Natural killer cell (primary cell): Measurements from ENCODE around the gene ACTR2. TPM values are rescaled to one million over a fixed set of nuclear protein-coding genes. Genes with fewer than 3 reads are reported as not detected.

Source experiments
- ATAC-seq, 3 donors: fragments of 150-1000 bp in 2 of 3; fragments of 200-7000 bp in 1 of 3; cut with Tn5 transposase; 1 replicate in 1 of 3; 2 replicates in 2 of 3; pipeline ENCODE4 v1.10.0; 2021; ENCODE audit warnings: mild to moderate bottlenecking in 2 of 3, moderate library complexity in 2 of 3
- DNase-seq, 2 donors: peaks; one replicate each; pipeline versions ENCODE4 v3.0.0 to v3.0.0-alpha.2; 2013 to 2021; ENCODE audit warnings: mixed read lengths in 1 of 2
- H3K27ac ChIP-seq: one replicate; pipeline ENCODE4 v1.5.1; 2013; ENCODE audit warnings: mild to moderate bottlenecking, low read length
- H3K27me3 ChIP-seq: one replicate; pipeline ENCODE4 v1.6.1; 2013; ENCODE audit warnings: low read length; ENCODE audit not compliant: control insufficient read depth, insufficient read depth
- H3K36me3 ChIP-seq: one replicate; pipeline ENCODE4 v1.6.1; 2013; ENCODE audit warnings: low read length; ENCODE audit not compliant: control insufficient read depth, insufficient read depth
- H3K4me1 ChIP-seq: one replicate; pipeline ENCODE4 v1.6.1; 2013; ENCODE audit warnings: low read length; ENCODE audit not compliant: control insufficient read depth, insufficient read depth
- H3K4me3 ChIP-seq: one replicate; pipeline ENCODE4 v1.5.1; 2013; ENCODE audit warnings: low read length
- H3K9me3 ChIP-seq: one replicate; pipeline ENCODE4 v1.6.1; 2013; ENCODE audit warnings: low read length; ENCODE audit not compliant: control insufficient read depth, insufficient read depth
- H3K27ac Mint-ChIP-seq, 2 donors: one replicate each; pipeline ENCODE4 v1.8.0; 2022; ENCODE audit warnings: mild to moderate bottlenecking in 2 of 2, mixed read lengths in 2 of 2, moderate library complexity in 1 of 2
- H3K27me3 Mint-ChIP-seq, 2 donors: one replicate each; pipeline ENCODE4 v1.8.0; 2022; ENCODE audit warnings: low read depth in 2 of 2, mixed read lengths in 2 of 2
- H3K36me3 Mint-ChIP-seq: one replicate; pipeline ENCODE4 v1.8.0; 2022; ENCODE audit warnings: mixed read lengths
- H3K4me1 Mint-ChIP-seq, 2 donors: one replicate each; pipeline ENCODE4 v1.8.0; 2022; ENCODE audit warnings: mixed read lengths in 2 of 2
- H3K4me3 Mint-ChIP-seq: one replicate; pipeline ENCODE4 v1.8.0; 2022; ENCODE audit warnings: mild to moderate bottlenecking, moderate library complexity, mixed read lengths
- H3K9me3 Mint-ChIP-seq, 2 donors: one replicate each; pipeline ENCODE4 v1.8.0; 2022; ENCODE audit warnings: mixed read lengths in 2 of 2
- CTCF ChIP-seq: fragments of 200-600 bp; IDR thresholded peaks from one replicate; pipeline ENCODE4 v1.8.0; 2022; ENCODE audit warnings: antibody characterized with exemption
- WGBS: methylation state at CpG from one replicate; pipeline ENCODE4 v1.1.7; 2013; ENCODE audit warnings: missing lambda C conversion rate; ENCODE audit not compliant: insufficient coverage; 5-methylcytosine and 5-hydroxymethylcytosine counted together
- intact Hi-C: fragments of 100-400 bp; cut with micrococcal nuclease; formaldehyde crosslinking; loops from one replicate; pipeline ENCODE4 v1.14.2; 2022
- total RNA-seq, 4 donors: library from RNA; stranded (reverse); fragments of 120-200 nt in 1 of 4; gene quantifications; one replicate each; pipeline versions ENCODE4 v1.2.3 to v1.2.4, GENCODE V29; 2013 to 2022

The ACTR2 gene
- total RNA-seq, 3 donors from 2014 or later (not counting 1 experiment from before 2014, with no cell fraction given): 346 to 404 (median 403) TPM

DNA sequence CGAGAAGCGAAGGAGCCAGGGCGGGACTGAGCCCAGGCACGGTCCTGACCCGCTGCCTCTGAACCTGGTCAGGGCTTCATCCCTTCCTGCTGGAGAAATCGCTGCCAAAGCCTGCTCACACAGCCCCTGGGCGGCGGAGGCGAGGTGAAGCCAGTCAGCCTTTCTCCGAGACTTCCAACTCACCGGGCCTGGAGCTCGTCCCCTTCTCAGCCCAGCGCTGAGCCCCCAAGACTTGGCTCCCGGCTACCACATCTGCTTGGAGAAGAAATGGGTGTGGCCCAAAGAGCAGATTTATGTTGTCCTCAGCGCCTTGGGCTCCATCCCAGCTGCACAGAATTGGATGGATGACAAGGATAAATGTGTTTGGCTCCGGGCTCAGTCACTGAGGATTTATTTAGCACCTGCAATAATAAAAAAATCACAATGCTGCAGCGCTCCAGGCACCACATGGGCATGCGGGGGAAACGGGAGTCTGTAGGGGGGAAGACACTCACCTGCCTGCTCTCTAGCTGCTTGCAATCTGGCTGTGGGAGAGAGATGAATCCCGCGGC lies 64.9 kb downstream of the ACTR2 start:
- DNase-seq (no peak), ATAC-seq (no peak)
- intact Hi-C loops: no loop called here
- Mint-ChIP-seq H3K4me3 (no peak overlapping the region), H3K9me3 (no peaks in the 10 kb centered on the region), H3K36me3 (no peaks in the 10 kb centered on the region), H3K4me1 (peaks cover 5 to 8% of the 10 kb centered on the region in 2 donors), H3K27ac (no peak overlapping the region), H3K27me3 (peaks cover 25 to 27% of the 10 kb centered on the region in 2 donors)
- no peaks in the 10 kb centered on the region for H3K36me3 ChIP-seq
- TF ChIP-seq CTCF: no peak
- H3K9me3 ChIP-seq: no peaks in the 10 kb centered on the region
- H3K4me1 ChIP-seq: no peaks in the 10 kb centered on the region
- 94% methylated on average over 21 of the region's 21 CpGs for WGBS
- H3K27ac ChIP-seq: no peak overlapping the region
- H3K27me3 ChIP-seq: peaks cover 4% of the 10 kb centered on the region
- H3K4me3 ChIP-seq: no peak overlapping the region

DNA sequence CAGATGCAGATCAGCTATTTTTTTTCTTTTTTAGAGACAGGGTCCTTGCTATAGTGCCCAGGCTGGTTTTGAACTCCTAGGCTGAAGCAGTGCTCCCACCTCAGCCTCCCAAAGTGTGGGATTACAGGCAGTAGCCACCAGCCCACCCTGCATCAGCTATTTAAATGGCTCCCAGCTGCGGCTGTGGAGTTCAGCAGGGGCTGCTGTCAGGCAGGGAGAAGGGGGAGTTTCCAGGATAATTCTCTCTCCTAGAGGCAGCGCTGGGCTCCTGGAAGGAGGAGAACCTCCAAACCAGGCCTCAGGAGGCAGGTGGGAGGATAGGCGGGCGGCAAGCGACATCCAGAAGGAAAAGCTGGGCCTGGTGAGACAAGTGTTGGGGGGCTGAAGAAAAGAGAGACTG lies 65.7 kb downstream of the ACTR2 start:
- Mint-ChIP-seq H3K36me3 (no peaks in the 10 kb centered on the region), H3K4me3 (no peak overlapping the region), H3K27me3 (peaks cover 32 to 35% of the 10 kb centered on the region in 2 donors), H3K4me1 (peaks cover 5 to 13% of the 10 kb centered on the region in 2 donors), H3K9me3 (no peaks in the 10 kb centered on the region), H3K27ac (no peak overlapping the region)
- Histone ChIP-seq H3K4me1 (no peaks in the 10 kb centered on the region), H3K4me3 (no peak overlapping the region), H3K36me3 (no peaks in the 10 kb centered on the region), H3K27ac (no peak overlapping the region), H3K27me3 (peaks cover 12% of the 10 kb centered on the region), H3K9me3 (no peaks in the 10 kb centered on the region)
- DNase-seq (no peak), ATAC-seq (no peak)
- TF ChIP-seq CTCF: no peak
- intact Hi-C loops: no loop called here
- WGBS: 98% methylated on average over 5 of the region's 5 CpGs

- no peak overlapping the region for H3K27ac ChIP-seq
- Mint-ChIP-seq H3K9me3 (no peaks in the 10 kb centered on the region), H3K27me3 (peaks cover 32 to 36% of the 10 kb centered on the region in 2 donors), H3K27ac (no peak overlapping the region), H3K36me3 (no peaks in the 10 kb centered on the region), H3K4me1 (peaks cover 7 to 14% of the 10 kb centered on the region in 2 donors), H3K4me3 (no peak overlapping the region)
- H3K4me1 ChIP-seq: peaks cover 5% of the 10 kb centered on the region
- ATAC-seq (no peak), DNase-seq (no peak)
- WGBS: 90% methylated on average over 6 of the region's 6 CpGs
- H3K4me3 ChIP-seq: no peak overlapping the region
- intact Hi-C loops: no loop called here
- peaks cover 13% of the 10 kb centered on the region for H3K27me3 ChIP-seq
- H3K9me3 ChIP-seq: no peaks in the 10 kb centered on the region
- H3K36me3 ChIP-seq: no peaks in the 10 kb centered on the region
- TF ChIP-seq CTCF: no peak
These were observed 66.5 kb downstream of the ACTR2 start for GRCh38 chr2:65294136-65294535.

- TF ChIP-seq CTCF: no peak
- no peak for DNase-seq
- peaks cover 10% of the 10 kb centered on the region for H3K4me1 ChIP-seq
- H3K9me3 ChIP-seq: no peaks in the 10 kb centered on the region
- H3K36me3 Mint-ChIP-seq: no peaks in the 10 kb centered on the region
- ATAC-seq: no peak
- no peak overlapping the region for H3K27ac Mint-ChIP-seq
- no peaks in the 10 kb centered on the region for H3K9me3 Mint-ChIP-seq
- H3K27ac ChIP-seq: no peak overlapping the region
- no peak overlapping the region for H3K4me3 Mint-ChIP-seq
- H3K4me1 Mint-ChIP-seq: peaks cover 12 to 19% of the 10 kb centered on the region in 2 donors
- H3K4me3 ChIP-seq: no peak overlapping the region
- intact Hi-C loops: no loop called here
- H3K36me3 ChIP-seq: no peaks in the 10 kb centered on the region
- H3K27me3 Mint-ChIP-seq: peaks cover 32 to 39% of the 10 kb centered on the region in 2 donors
- 91% methylated on average over 6 of the region's 6 CpGs for WGBS
- H3K27me3 ChIP-seq: peaks cover 19% of the 10 kb centered on the region
These were observed 67.1 kb downstream of the ACTR2 start for GRCh38 chr2:65294701-65295100.
